ENCODE measurements around the gene PTPRT. TPM values are rescaled to one million over a fixed set of nuclear protein-coding genes. Genes with fewer than 3 reads are reported as not detected.

PTPRT gene
- total RNA-seq, 1 experiment from 2014 or later, result not detected

- no peak for ATAC-seq
- H2AFZ ChIP-seq (ENCODE audit: low read depth, low read length, poor library complexity, severe bottlenecking), result no peak overlapping the region
- no peaks in the 10 kb centered on the region for H3K27me3 ChIP-seq (ENCODE audit: insufficient read depth, low read length)
- H3K27ac ChIP-seq (ENCODE audit: low read depth, low read length), result no peak overlapping the region
- H3K4me2 ChIP-seq (ENCODE audit: low read length), result no peak overlapping the region
- H4K20me1 ChIP-seq (ENCODE audit: insufficient read depth), result no peaks in the 10 kb centered on the region
- no peaks in the 10 kb centered on the region for H3K4me1 ChIP-seq (ENCODE audit: control insufficient read depth in 1 of 2, insufficient read depth in 2 of 2, low read length in 2 of 2)
- ChIA-PET RAD21 (ENCODE audit: low non-redundant PET in 1 of 2, low total read pairs in 2 of 2, uncharacterized antibody in 2 of 2, unreplicated experiment in 2 of 2) (no interaction called here), CTCF (no interaction called here), POLR2A (no interaction called here)
- H3K9ac ChIP-seq (ENCODE audit: low read length), result no peak overlapping the region
- peaks cover 9 to 21% of the 10 kb centered on the region in 2 experiments; a peak in 2 of 4 replicates for H3K9me3 ChIP-seq (ENCODE audit: control insufficient read depth in 1 of 2, insufficient read depth in 1 of 2, low read depth in 1 of 2, low read length in 2 of 2)
- no peak for DNase-seq (ENCODE audit: low read depth, low spot score)
- intact Hi-C loops (cut with micrococcal nuclease), result no loop called here
- TF ChIP-seq CEBPB (IDR thresholded peaks at IDR 0.05; ENCODE audit: low read depth) (no peak), EZH2phosphoT487 (IDR thresholded peaks at IDR 0.05; ENCODE audit: borderline replicate concordance) (no peak), EGR1 (IDR thresholded peaks at IDR 0.05; ENCODE audit: low read depth) (no peak), CBX3 (IDR thresholded peaks at IDR 0.05; ENCODE audit: low read depth) (no peak), TCF7L2 (IDR thresholded peaks at IDR 0.05; ENCODE audit: borderline replicate concordance, extremely low read depth, insufficient read depth, insufficient read length) (no peak), JUND (IDR thresholded peaks at IDR 0.05) (no peak), ELF1 (IDR thresholded peaks at IDR 0.05; ENCODE audit: borderline replicate concordance, low read depth) (no peak), ATF3 (IDR thresholded peaks at IDR 0.05) (no peak), FOSL1 (IDR thresholded peaks at IDR 0.05; ENCODE audit: low read depth) (no peak), ZFX (IDR thresholded peaks at IDR 0.05) (no peak), CTCF (IDR thresholded peaks at IDR 0.05 in 2 of 3, conservative IDR thresholded peaks at IDR 0.05 in 1 of 3; ENCODE audit: borderline replicate concordance in 1 of 3, insufficient read depth in 1 of 3, low read depth in 2 of 3, low read length in 2 of 3) (no peak), RAD21 (IDR thresholded peaks at IDR 0.05; ENCODE audit: low read depth) (no peak), SRF (IDR thresholded peaks at IDR 0.05; ENCODE audit: low read depth) (no peak), ZNF274 (IDR thresholded peaks at IDR 0.05; ENCODE audit: low read depth, low read length) (no peak), REST (IDR thresholded peaks at IDR 0.05; ENCODE audit: low read depth) (no peak), MAX (IDR thresholded peaks at IDR 0.05) (no peak), ZBTB33 (IDR thresholded peaks at IDR 0.05; ENCODE audit: extremely low read depth, insufficient replicate concordance, low read length) (no peak), SIN3A (IDR thresholded peaks at IDR 0.05; ENCODE audit: low read depth) (no peak), YY1 (IDR thresholded peaks at IDR 0.05; ENCODE audit: extremely low read depth, insufficient replicate concordance, low read depth, low read length) (no peak)
- no TSS peak for BruUV-seq (replicated peaks)
- H3K36me3 ChIP-seq (ENCODE audit: control insufficient read depth in 1 of 2, insufficient read depth in 2 of 2, low read length in 2 of 2), result no peaks in the 10 kb centered on the region
- H3K4me3 ChIP-seq (replicated peaks in 1 of 2; ENCODE audit: low read depth in 1 of 2, low read length in 2 of 2), result no peak overlapping the region
- H3K79me2 ChIP-seq (ENCODE audit: insufficient read depth, low read length), result no peaks in the 10 kb centered on the region
- H3K9me2 ChIP-seq (ENCODE audit: insufficient read depth), result no peaks in the 10 kb centered on the region
Measured at GRCh38 chr20:42350521-42350920, 839.2 kb downstream of the PTPRT start.

All from HCT116 (cell line).